SW480 (cell line): ENCODE measurements around the gene CPT1C.

Experiments
- DNase-seq: peaks from one replicate; pipeline ENCODE4 v3.0.0-alpha.2; 2016; ENCODE audit warnings: low spot score

The CPT1C gene

GRCh38 chr19:49682274-49682673 is 8.6 kb upstream of the CPT1C start:
- DNase-seq = no peak

DNA sequence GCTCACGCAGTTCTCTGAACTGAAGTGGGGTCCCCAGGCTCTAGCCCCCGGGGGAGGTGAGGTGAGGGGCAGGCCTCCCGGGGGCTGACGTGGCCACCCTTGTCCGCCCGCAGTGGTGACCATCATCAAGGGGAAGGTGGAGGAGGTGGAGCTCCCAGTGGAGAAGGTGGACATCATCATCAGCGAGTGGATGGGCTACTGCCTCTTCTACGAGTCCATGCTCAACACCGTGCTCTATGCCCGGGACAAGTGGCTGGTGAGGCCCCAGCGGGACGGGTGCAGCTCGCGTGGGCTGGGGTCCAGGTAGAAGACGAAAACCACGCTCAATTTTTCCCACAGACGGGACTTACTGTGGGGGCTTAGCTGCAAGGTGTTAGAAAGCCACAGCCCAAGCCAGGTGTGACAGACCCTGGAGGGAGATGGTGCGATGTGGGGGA is 7.1 kb upstream of the CPT1C start:
- DNase-seq = no peak

GRCh38 chr19:49684251-49684982 is 6.5 kb upstream of the CPT1C start:
- DNase-seq = no peak

DNA sequence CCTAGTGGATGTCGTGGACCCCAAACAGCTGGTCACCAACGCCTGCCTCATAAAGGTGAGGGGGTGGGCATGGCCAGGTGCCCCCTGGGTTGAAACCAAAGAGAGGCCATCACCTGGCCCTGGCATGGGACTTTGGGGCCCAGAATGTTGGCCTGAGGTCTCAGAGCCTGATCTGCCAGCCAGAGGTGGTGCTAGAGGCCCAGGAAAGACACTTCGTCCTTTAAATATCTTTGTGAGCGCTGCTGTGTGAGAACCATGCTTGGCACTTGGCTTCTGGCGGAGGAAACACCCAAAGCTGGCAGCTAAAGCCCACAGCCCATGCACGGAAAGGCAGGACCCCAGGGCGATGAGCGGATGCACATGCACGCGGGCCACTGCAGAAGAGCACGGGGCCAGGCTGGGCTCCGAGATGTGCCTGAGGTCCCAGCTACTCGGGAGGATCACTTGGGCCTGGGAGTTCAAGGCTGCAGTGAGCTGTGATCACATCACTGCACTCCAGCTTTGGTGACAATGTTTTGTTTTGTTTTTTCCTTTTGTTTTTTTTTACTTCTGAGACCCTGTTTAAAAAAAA is 5.8 kb upstream of the CPT1C start:
- DNase-seq = no peak

DNA sequence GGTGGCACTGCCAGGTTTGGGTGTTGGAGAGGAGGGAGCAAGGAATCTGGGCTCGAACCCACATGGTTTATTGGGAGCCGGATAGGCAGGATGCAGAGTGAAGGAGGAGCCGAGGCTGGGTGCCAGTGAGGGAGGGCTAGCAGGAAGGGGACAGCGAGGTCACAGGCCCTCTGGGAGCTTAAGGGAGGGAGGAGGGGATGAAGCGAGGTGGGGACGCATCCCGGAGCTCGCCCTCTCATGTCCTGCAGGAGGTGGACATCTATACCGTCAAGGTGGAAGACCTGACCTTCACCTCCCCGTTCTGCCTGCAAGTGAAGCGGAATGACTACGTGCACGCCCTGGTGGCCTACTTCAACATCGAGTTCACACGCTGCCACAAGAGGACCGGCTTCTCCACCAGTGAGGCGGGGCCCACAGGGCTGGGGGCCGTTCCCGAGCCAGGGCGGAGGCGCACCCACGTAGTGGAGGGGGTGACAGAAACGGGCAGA is 5.0 kb upstream of the CPT1C start:
- DNase-seq = no peak

DNA sequence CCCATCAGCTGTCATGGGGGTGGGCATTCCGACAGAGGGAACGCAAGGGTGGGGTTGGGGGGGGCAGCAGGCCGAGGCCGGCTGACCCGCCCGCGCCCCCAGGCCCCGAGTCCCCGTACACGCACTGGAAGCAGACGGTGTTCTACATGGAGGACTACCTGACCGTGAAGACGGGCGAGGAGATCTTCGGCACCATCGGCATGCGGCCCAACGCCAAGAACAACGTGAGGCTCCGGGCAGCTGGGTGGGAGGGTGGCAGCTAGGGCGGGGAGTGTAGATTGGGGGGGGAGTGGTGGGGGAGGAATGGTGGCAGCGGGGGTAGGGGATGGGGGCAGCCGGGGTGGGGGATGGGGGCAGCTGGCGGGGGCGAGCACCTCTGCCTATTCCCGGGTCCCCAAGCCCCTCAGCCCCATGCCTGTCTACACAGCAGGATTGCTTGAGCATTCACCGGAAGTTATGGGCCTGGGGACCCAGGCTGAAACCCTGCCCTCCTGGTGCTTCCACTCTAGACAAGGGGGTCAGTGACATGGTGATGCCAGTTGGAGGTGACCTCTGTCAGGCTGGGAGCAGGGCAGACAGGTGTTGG is 4.3 kb upstream of the CPT1C start:
- DNase-seq = no peak

GRCh38 chr19:49687150-49687549 is 3.8 kb upstream of the CPT1C start:
- no peak for DNase-seq

- DNase-seq = no peak
Observed at GRCh38 chr19:49687566-49688316, 3.2 kb upstream of the CPT1C start.

- no peak for DNase-seq
Observed at GRCh38 chr19:49688531-49689132, 2.3 kb upstream of the CPT1C start.

GRCh38 chr19:49689133-49690078 is 1.5 kb upstream of the CPT1C start, which contains the start of gene ADM5:
Gene ADM5, plus strand, starts transcription at chr19:49689594. Its CDS starts 244 bp downstream, at chr19:49689838.
- DNase-seq = peak; percentile 71

DNA sequence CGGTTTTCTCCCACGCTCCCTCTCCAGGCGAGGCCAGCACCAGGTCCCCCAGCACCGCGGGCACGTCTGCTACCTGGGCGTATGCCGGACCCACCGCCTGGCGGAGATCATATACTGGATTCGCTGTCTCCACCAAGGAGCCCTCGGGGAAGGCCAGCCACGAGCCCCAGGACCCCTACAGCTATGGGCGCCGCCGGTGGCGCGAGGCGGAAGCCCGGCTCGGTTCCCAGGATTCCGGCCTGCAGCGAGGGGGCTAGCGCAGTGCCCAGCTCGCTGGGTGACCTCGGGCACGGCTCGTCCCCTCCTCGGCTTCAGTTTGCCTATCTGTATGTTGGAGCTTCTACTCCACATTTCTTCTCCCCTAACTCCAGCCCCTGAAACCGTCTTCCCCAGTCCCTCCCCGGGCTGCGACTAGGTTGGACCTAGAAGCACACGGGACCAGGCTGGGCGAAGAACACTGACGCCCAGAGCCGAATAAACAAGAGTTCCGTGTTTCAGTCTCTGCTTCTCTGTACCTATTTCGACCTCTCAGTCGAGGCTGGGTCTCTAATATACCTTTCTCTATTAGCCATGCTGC is 749 bp upstream of the CPT1C start:
- no peak for DNase-seq

GRCh38 chr19:49691243-49692146 is 579 bp downstream of the CPT1C start:
- no peak for DNase-seq

- DNase-seq = no peak
Observed at GRCh38 chr19:49692147-49692506, 1.2 kb downstream of the CPT1C start.

DNA sequence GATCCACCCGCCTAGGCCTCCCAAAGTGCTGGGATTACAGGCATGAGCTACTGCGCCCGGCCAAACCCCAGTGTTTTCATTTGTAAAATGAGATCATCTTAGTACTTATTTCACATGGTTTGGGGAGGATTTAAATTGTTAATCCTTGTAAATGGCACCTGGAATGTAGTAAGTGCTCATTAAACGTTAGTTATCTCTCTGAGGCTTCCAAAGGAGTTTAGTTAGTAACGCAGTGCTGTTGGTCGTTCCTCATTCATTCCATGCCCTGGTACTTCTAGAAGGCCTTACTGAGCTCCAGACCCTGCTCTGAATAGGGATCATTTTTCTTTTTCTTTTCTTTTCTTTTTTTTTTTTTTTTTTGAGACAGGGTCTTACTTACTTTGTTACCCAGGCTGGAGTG is 5.2 kb downstream of the CPT1C start:
- DNase-seq = no peak

DNA sequence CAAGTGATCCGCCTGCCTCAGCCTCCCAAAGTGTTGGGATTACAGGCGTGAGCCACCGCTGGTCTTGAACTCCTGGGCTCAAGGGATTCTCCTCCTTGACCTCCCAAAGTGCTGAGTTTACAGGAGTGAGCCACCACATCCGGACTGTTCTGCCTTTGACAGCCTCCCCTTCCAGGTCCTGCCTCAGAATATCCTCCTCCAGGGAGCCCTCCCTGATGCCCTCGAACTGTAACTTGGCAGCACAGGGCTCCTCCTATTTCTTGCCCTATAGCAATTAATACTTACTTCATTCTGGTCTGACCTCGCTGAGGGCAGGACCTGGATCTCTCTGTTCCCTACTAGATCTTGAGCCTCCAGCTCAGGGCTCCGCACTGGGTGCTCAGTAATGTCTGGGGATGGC is 5.9 kb downstream of the CPT1C start:
- no peak for DNase-seq

GRCh38 chr19:49699364-49699763 is 8.4 kb downstream of the CPT1C start:
- DNase-seq = no peak

DNA sequence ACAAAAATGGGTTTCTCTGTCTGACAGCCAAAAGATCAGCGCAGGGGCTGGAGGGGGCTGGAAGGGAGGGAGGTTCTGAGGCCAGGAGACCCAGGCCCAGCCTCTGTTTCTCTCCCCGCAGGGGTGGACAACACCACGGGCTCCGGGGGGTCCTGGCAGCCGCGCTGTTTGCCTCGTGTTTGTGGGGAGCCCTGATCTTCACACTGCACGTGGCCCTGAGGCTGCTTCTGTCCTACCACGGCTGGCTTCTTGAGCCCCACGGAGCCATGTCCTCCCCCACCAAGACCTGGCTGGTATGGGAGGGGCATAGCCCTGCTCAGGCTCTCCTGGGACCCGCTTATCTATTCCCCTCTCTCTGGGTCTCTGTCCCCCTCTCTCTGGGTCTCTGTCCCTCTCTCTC is 9.6 kb downstream of the CPT1C start:
- no peak for DNase-seq

- no peak for DNase-seq
Observed at GRCh38 chr19:49701271-49701786, 10.4 kb downstream of the CPT1C start.

GRCh38 chr19:49704888-49705642 is 14.1 kb downstream of the CPT1C start:
- no peak for DNase-seq
